Stomach (tissue), 9 donors: ENCODE results near the gene ZNF821. TPM values are rescaled to one million over a fixed set of nuclear protein-coding genes. Genes with fewer than 3 reads are reported as not detected.

ENCODE experiments used
- DNase-seq, 2 donors: peaks; one replicate each; pipeline versions ENCODE4 v3.0.0 to v3.0.0-alpha.2; 2013 to 2019
- H3K27ac ChIP-seq, 5 donors: fragments of 200-600 bp in 4 of 5; sonication (generic) in 4 of 5; one replicate each; pipeline ENCODE4 v1.5.1; 2013 to 2019; ENCODE audit warnings: mild to moderate bottlenecking in 1 of 5, moderate library complexity in 1 of 5
- H3K27me3 ChIP-seq, 3 donors: fragments of 200-600 bp; sonication (generic); one replicate each; pipeline ENCODE4 v1.5.1; 2017 to 2019; ENCODE audit warnings: mixed run types in 1 of 3
- H3K36me3 ChIP-seq, 4 donors: fragments of 200-600 bp; sonication (generic); 1 replicate in 3 of 4; 2 replicates in 1 of 4; pipeline ENCODE4 v1.5.1; 2016 to 2019
- H3K4me1 ChIP-seq, 4 donors: fragments of 200-600 bp; sonication (generic); one replicate each; pipeline ENCODE4 v1.5.1; 2016 to 2019
- H3K4me3 ChIP-seq, 4 donors: fragments of 200-600 bp; sonication (generic) in 3 of 4; one replicate each; pipeline ENCODE4 v1.5.1; 2016 to 2019; ENCODE audit warnings: mild to moderate bottlenecking in 1 of 4
- H3K9me3 ChIP-seq, 4 donors: fragments of 200-600 bp; sonication (generic); one replicate each; pipeline ENCODE4 v1.5.1; 2016 to 2019
- CTCF ChIP-seq, 7 experiments: fragments of 450-650 bp in 4 of 7; fragments of 200-600 bp in 3 of 7; sonication (generic) in 3 of 7; IDR thresholded peaks; one replicate each; pipeline ENCODE4 v1.5.1; 2016 to 2019; ENCODE audit warnings: antibody characterized with exemption in 7 of 7, control low read depth in 2 of 7, mild to moderate bottlenecking in 1 of 7
- EP300 ChIP-seq: sonication (generic); formaldehyde crosslinking; IDR thresholded peaks from one replicate; pipeline ENCODE4 v1.6.1; 2017; ENCODE audit warnings: antibody characterized with exemption
- POLR2A ChIP-seq, 4 donors: fragments of 450-650 bp; IDR thresholded peaks; one replicate each; pipeline ENCODE4 v1.6.1; 2016; ENCODE audit warnings: antibody characterized with exemption in 4 of 4, control low read depth in 2 of 4, mild to moderate bottlenecking in 1 of 4, moderate library complexity in 1 of 4
- POLR2AphosphoS5 ChIP-seq, 3 donors: sonication (generic); formaldehyde crosslinking; IDR thresholded peaks; one replicate each; pipeline ENCODE4 v1.6.1; 2016; ENCODE audit warnings: antibody characterized with exemption in 3 of 3
- WGBS, 5 donors: extraction: QIAGEN DNeasy Blood & Tissue Kit in 3 of 5; methylation state at CpG; one replicate each; pipeline versions ENCODE4 v1.1.5 to v1.1.7; 2013 to 2018; 5-methylcytosine and 5-hydroxymethylcytosine counted together
- intact Hi-C: fragments of 100-400 bp; cut with DNase I; formaldehyde crosslinking; loops from one replicate; pipeline ENCODE4 v1.15.1; 2023; ENCODE audit warnings: low total_unique reads
- polyA plus RNA-seq, 3 donors: library from polyadenylated mRNA; stranded (reverse); fragments of 200-250 nt; gene quantifications; one replicate each; pipeline ENCODE4 v1.2.3, GENCODE V29; 2013
- total RNA-seq, 5 donors: library from RNA; depleted of rRNA; stranded (reverse); fragments of >200 nt; gene quantifications; one replicate each; pipeline versions ENCODE4 v1.1.0 to v1.2.3, GENCODE V29; 2014 to 2016
- donor health status: healthy with polysubstance abuse.
- donor health status: Bipolar disorder and iron deficiency.
- donor health status: healthy.

Gene ZNF821
- total and polyA plus RNA-seq, 8 donors = 0.45 to 240 (median 5.2) TPM

DNA sequence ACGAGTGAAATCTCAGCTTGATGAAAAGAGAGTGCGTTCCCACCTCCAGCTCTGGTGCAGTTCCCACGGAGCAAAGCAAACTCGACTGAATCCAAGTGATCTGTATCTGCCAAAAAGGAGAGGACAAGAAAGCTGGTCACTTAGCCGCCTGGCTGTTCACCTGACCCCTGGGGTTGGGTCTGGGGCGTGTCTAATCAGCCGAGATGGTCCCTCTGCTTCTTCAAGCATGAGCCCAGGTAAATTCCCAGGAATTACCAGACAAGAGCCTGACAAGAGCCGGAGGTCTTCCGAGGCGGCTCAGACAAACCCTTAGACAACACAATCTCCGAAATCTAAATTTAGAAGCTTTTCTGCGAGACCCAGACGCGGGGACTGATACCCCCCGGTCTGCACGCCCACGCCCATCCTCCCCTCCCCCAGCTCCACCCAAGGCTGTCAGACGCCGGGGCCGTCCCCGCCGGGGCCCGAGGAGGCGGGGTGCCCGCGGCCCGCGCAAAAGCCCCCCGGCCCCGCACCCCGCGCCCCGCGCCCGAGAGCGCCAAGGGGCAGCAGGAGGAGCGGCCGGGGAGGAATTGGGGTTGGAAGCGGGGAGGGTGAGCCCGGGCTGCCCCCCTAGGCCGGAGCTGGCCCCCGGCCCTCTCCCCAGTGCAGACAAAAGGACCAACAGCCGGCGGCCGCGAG is 674 bp downstream of the ZNF821 start:
- intact Hi-C loops = no loop called here
- Histone ChIP-seq H3K4me1 (peaks cover 21 to 42% (median 35%) of the 10 kb centered on the region in 4 donors), H3K9me3 (no peaks in the 10 kb centered on the region), H3K4me3 (peak overlapping the region; percentile 77 to 98 (median 96)), H3K36me3 (peaks cover 0 to 28% (median 27%) of the 10 kb centered on the region in 4 donors), H3K27me3 (no peaks in the 10 kb centered on the region), H3K27ac (peak overlapping the region; percentile 86 to 98 (median 93))
- 0 to 2% (median 1%) methylated on average over 8 to 46 of the region's 46 CpGs for WGBS, 5 donors
- peak in 1 of 2 donors; percentile 82 for DNase-seq
- TF ChIP-seq EP300 (no peak), CTCF (IDR thresholded peaks at IDR 0.05) (peak in 2 of 7 experiments; percentile 25 to 44)

DNA sequence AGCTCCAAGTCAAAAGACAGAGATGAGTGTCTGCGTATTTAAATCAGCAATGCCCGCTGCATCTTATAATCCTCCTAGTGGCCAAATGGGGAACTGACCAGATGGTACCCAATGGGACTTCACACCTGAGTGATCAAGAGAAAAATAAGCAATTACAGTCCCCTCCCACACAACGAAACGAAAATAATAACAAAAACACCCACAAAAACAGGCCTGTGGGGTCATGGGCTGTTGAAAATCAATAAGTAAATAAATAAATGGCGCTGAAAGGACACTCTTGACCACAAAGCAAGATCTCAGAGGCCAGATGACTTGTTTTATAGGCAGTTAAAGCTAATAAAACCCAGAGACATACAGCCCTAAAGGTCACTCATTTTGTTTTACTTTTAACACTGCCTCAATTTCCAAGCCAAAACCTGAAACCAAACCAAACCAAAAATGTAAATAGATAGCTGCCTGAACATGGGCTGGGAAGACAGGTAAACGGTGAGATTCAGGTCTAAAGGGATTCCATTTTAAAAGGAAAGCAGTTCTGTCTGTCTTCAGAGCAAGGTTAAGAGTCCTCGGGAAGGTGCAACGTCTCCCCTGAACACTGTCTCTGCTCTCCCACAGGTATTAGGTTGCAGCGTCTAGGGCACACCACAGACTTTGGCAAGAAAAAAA is 1.3 kb downstream of the ZNF821 start:
- 2 to 4% (median 3%) methylated on average over 9 of the region's 9 CpGs for WGBS, 5 donors
- intact Hi-C loops = no loop called here

GRCh38 chr16:71880176-71880575 is 3.8 kb downstream of the ZNF821 start:
- H3K27me3 ChIP-seq = no peaks in the 10 kb centered on the region
- 71 to 88% (median 81%) methylated on average over 4 of the region's 4 CpGs for WGBS, 5 donors
- no peaks in the 10 kb centered on the region for H3K9me3 ChIP-seq
- intact Hi-C loops = no loop called here
- TF ChIP-seq POLR2A (IDR thresholded peaks at IDR 0.05) = no peak
- no peak for TF ChIP-seq POLR2AphosphoS5 (IDR thresholded peaks at IDR 0.05)
- no peak for TF ChIP-seq EP300
- H3K4me3 ChIP-seq = no peak overlapping the region
- peak overlapping the region in 1 of 5 donors; percentile 11 for H3K27ac ChIP-seq
- peaks cover 19 to 39% (median 35%) of the 10 kb centered on the region in 4 donors for H3K4me1 ChIP-seq
- no peak for DNase-seq
- peaks cover 0 to 54% (median 53%) of the 10 kb centered on the region in 4 donors for H3K36me3 ChIP-seq

More for the DNA sequence above, 1.3 kb downstream of the ZNF821 start:
- Histone ChIP-seq H3K27ac (peak overlapping the region; percentile 86 to 98 (median 93)), H3K9me3 (no peaks in the 10 kb centered on the region), H3K36me3 (peaks cover 0 to 31% (median 29%) of the 10 kb centered on the region in 4 donors), H3K4me1 (peaks cover 21 to 42% (median 35%) of the 10 kb centered on the region in 4 donors), H3K4me3 (peak overlapping the region; percentile 77 to 98 (median 96)), H3K27me3 (no peaks in the 10 kb centered on the region)
- peak; percentile 74 to 90 for DNase-seq
- TF ChIP-seq CTCF (IDR thresholded peaks at IDR 0.05) = peak in 5 of 7 experiments; percentile 90 to 97 (median 95)
- no peak for TF ChIP-seq POLR2A (IDR thresholded peaks at IDR 0.05)

GRCh38 chr16:71878911-71879310 is 5.1 kb downstream of the ZNF821 start:
- no peak for DNase-seq
- intact Hi-C loops = no loop called here
- H3K27ac ChIP-seq = no peak overlapping the region
- TF ChIP-seq CTCF (IDR thresholded peaks at IDR 0.05) (no peak), EP300 (no peak), POLR2A (IDR thresholded peaks at IDR 0.05) (no peak), POLR2AphosphoS5 (IDR thresholded peaks at IDR 0.05) (no peak)
- no peaks in the 10 kb centered on the region for H3K9me3 ChIP-seq
- peaks cover 3 to 65% (median 64%) of the 10 kb centered on the region in 4 donors for H3K36me3 ChIP-seq
- H3K4me3 ChIP-seq = no peak overlapping the region
- 49 to 62% (median 55%) methylated on average over 4 of the region's 4 CpGs for WGBS, 5 donors
- H3K4me1 ChIP-seq = peaks cover 14 to 32% (median 27%) of the 10 kb centered on the region in 4 donors
- H3K27me3 ChIP-seq = no peaks in the 10 kb centered on the region
